GM12874 (cell line): ENCODE measurements around the gene PIM3.

Source experiments
- CTCF ChIP-seq: IDR thresholded peaks from 2 replicates; pipeline ENCODE4 v1.5.1; 2011; ENCODE audit warnings: low read depth, mild to moderate bottlenecking, control low read depth, low read length, moderate library complexity; ENCODE audit not compliant: insufficient read depth

Gene PIM3

GRCh38 chr22:49999946-50000586 lies 39.5 kb downstream of the PIM3 start:
- no peak for TF ChIP-seq CTCF

- TF ChIP-seq CTCF: no peak
Observed at GRCh38 chr22:50000587-50001387, 40.2 kb downstream of the PIM3 start.

DNA sequence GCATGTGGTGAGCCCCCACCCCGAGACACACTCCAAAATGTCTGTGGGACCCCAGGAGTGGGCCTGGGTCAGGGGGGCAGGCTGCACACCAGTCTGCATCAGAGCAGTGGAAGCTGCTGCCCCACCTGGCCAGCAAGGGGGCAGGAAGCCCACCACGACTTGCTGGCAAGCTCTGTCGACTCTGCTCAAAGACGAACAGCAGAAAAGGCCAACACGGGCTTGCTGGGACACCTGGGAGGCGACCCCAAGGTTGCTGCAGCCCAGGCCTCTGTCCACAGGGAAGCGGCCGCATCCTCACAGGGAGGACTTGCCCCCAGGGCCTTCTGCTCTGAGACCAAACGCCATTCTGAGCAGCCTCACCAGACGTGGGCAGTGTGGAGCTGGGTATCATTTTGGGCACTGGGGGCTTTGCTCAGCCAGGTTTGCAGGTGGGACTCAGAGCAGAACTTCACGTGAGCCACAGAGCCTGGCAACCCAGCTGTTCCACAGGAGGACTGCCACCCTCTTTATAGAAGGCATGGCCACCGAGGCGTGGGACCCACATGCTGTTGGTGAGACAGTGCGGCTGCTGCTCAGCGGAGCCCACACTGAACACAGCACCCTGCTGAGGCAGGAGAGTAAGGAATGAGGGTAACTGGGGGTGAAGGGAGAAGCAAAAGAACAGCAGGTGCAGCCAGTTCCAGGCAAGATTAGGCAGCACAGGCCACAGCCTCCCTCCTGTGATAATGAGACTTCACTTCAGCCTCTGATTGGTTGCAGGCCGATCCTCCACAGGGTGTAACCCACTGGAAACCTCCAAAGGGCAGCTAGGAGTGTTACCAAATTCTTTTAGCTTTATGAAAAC lies 41.0 kb downstream of the PIM3 start:
- TF ChIP-seq CTCF: no peak

DNA sequence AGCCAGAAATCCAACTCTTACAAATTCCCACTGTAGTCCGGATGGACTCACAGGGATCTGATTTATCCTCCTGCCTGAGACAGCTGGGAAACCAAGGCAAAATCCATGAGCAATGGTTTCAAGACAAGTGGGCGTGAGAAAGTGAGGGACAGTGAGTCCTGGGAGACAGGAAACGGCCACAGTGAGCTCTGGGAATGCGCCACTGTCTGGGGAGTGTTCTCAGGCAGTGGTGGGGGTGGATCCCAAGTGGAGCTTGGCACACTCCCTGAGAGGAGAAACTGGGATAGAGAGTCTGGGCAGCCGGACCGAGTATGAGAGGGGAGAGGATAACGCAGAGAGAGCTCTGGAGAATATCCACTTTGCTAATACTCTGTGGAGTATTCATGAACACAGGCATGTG lies 42.2 kb downstream of the PIM3 start:
- no peak for TF ChIP-seq CTCF

DNA sequence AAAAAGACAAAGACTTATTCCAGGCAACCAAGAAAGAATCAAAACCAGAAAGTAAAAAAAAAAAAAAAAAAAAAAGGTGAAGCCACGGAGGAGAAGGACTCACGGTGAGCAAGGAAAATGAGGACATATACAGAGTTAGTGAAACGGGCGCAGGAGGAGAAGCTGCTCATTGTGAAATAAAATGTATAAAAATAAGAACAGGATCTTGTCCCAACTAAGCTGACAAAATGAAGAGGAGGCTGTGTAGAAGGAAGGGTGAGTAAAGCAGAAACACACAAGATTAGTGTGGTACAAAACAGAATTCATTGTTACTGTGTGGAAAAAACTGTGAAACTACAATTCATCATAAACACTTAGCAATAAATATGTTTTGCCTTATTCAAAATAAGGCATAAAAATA lies 44.3 kb downstream of the PIM3 start:
- TF ChIP-seq CTCF: no peak

GRCh38 chr22:50007057-50007511 lies 46.5 kb downstream of the PIM3 start:
- TF ChIP-seq CTCF: no peak

- no peak for TF ChIP-seq CTCF
Observed at GRCh38 chr22:50008151-50009040, 47.8 kb downstream of the PIM3 start.
